NCI-H82 (cell line): ENCODE results near the gene GYPC.
"Not testable (repeated sequence)": the region's sequence is repeated elsewhere in the genome, so short reads cannot be mapped to it uniquely, and the experiment has no call there.

Source experiments
- DNase-seq: peaks from one replicate; lab custom pipeline; 2025; lab: John Stamatoyannopoulos, UW

Gene GYPC

GRCh38 chr2:126655500-126656430 lies at the start of gene GYPC:
Gene GYPC (plus strand): TSS chr2:126656158. CDS start chr2:126656264, 106 bp downstream.
- DNase-seq = no peak

GRCh38 chr2:126614524-126615227 lies 41.3 kb upstream of the GYPC start:
- no peak for DNase-seq

- peak; percentile 29 for DNase-seq
Measured at GRCh38 chr2:126616606-126617069, 39.3 kb upstream of the GYPC start.

GRCh38 chr2:126620302-126620701 lies 35.7 kb upstream of the GYPC start:
- no peak for DNase-seq

GRCh38 chr2:126623000-126623399 lies 33.0 kb upstream of the GYPC start:
- no peak for DNase-seq

GRCh38 chr2:126627643-126628042 lies 28.3 kb upstream of the GYPC start:
- no peak for DNase-seq

- peak; percentile 55 for DNase-seq
Measured at GRCh38 chr2:126634273-126634861, 21.6 kb upstream of the GYPC start.

GRCh38 chr2:126635281-126635680 lies 20.7 kb upstream of the GYPC start:
- no peak for DNase-seq

- DNase-seq = no peak
Measured at GRCh38 chr2:126635736-126636135, 20.2 kb upstream of the GYPC start.

GRCh38 chr2:126637386-126637785 lies 18.6 kb upstream of the GYPC start:
- no peak for DNase-seq

GRCh38 chr2:126638746-126639145 lies 17.2 kb upstream of the GYPC start:
- DNase-seq = no peak

- no peak for DNase-seq
Measured at GRCh38 chr2:126639276-126639675, 16.7 kb upstream of the GYPC start.

GRCh38 chr2:126641294-126641693 lies 14.7 kb upstream of the GYPC start:
- not testable (repeated sequence) for DNase-seq

GRCh38 chr2:126642031-126642430 lies 13.9 kb upstream of the GYPC start:
- no peak for DNase-seq

- DNase-seq = peak; percentile 25
Measured at GRCh38 chr2:126643431-126643830, 12.5 kb upstream of the GYPC start.

- no peak for DNase-seq
Measured at GRCh38 chr2:126643972-126644371, 12.0 kb upstream of the GYPC start.

- no peak for DNase-seq
Measured at GRCh38 chr2:126644630-126645191, 11.2 kb upstream of the GYPC start.

- no peak for DNase-seq
Measured at GRCh38 chr2:126645211-126645618, 10.7 kb upstream of the GYPC start.

GRCh38 chr2:126646026-126646425 lies 9.9 kb upstream of the GYPC start:
- DNase-seq = no peak

GRCh38 chr2:126647714-126648344 lies 8.1 kb upstream of the GYPC start:
- DNase-seq = not testable (repeated sequence)

- not testable (repeated sequence) for DNase-seq
Measured at GRCh38 chr2:126648345-126648786, 7.6 kb upstream of the GYPC start.

- DNase-seq = no peak
Measured at GRCh38 chr2:126649101-126649500, 6.9 kb upstream of the GYPC start.
